Stromal cell of bone marrow (primary cell): ENCODE data around the gene QRICH2.
A peak's percentile ranks its signal among the peaks of the same experiment; 100 is the strongest.
"Not testable (repeated sequence)": the region's sequence is repeated elsewhere in the genome, so short reads cannot be mapped to it uniquely, and the experiment has no call there.

ENCODE experiments used
- DNase-seq: peaks from one replicate; pipeline ENCODE4 v3.0.0-alpha.2; 2012; ENCODE audit warnings: low read depth

Gene QRICH2

DNA sequence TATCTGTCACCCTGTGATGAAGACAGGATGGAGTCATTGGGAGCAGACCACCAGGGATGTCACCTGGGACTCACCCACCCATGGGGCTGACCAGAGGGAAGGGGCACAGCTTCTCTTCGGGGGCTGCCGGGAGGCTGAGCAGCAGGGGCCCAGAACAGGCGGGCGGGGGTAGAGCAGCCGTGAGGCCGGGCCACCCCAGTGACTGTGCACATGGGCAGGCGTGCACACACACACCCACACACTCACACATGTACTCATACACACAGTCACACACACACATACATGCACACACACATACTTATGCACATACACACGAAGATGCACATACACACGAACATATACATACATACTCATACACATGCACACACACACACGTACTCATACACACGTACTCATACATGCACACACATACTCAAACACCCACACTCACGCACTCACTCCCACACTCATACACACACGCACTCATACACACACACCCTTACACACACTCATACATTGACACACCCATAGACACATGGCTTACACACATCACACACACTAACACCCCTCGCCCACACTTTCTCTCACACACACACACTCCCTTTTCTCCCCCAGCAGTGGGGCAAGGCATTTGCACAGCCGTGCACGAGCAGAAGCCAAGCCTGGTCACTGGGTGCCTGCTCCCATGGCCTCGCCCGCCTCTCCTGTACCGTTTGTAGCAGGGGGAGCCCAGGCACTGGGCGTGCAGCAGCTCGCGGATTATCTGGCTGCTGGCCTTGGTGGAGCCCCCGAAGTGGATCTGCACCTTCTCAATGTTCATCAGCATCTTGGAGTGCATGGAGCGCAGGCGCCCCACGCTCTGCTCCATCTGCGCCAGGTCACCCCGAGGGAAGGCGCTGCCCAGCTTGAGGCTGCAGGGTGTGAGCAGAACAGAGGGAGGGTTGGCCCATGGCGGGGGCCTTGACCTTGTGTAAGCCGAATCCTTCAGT, 30.5 kb downstream of the QRICH2 start:
- no peak for DNase-seq

DNA sequence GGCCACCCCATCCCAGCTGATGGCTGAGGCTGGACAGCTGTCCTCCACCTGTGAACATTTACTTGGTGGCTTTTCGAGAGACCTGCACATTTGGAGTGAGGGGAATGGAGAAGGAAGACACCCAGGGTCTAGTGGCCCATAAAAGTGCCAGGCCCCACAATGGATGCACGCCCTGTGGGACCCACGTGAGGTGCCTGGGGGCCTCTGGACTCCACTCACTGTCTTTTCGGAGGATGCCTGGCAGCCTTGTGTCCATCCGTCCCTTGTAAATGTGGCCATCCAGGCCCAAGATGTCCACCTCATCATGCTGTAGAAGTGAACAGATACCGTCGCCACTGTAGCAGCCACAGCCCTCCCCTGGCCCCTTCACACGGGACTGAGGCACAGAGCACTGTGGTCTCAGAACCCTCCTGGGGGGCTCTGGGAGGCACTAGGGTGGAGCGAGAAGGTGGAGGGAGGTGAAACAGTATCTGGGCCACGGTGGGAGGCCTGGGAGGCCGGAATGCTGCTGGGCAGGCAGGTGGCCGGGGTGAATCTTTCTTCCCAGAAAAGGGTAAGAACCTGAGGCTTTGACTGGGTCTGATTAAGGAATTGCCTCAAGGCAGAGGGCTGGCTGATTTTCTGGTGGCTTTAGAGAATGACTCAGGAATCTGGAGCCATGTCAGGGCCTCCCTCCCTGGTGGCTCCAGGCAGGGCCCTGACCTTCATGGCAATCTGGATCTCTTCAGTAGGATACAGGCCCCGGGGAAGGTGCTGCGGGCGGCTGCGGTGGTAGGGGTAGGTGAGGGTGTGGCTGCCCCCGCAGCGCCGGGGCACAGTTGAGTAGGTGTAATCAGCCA, 31.4 kb downstream of the QRICH2 start:
- peak; percentile 16 for DNase-seq

DNA sequence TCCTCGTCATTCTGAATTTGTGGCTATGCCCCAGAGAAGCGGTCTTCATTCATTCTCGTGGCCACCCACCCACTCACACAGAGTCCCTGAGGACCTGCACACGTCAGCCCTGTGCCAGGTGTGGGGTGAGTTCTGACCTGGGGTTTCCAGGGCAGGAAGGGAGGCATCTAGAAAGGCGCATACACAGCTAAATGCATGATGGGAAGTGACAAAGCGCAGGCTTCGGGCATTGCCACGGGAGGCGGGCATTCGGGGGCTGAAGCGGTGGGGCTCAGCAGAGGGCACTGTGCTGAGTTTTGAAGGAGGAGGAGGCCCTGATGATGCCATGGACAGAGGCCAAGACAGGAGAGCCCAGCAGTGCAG, 32.0 kb downstream of the QRICH2 start:
- DNase-seq: no peak

DNA sequence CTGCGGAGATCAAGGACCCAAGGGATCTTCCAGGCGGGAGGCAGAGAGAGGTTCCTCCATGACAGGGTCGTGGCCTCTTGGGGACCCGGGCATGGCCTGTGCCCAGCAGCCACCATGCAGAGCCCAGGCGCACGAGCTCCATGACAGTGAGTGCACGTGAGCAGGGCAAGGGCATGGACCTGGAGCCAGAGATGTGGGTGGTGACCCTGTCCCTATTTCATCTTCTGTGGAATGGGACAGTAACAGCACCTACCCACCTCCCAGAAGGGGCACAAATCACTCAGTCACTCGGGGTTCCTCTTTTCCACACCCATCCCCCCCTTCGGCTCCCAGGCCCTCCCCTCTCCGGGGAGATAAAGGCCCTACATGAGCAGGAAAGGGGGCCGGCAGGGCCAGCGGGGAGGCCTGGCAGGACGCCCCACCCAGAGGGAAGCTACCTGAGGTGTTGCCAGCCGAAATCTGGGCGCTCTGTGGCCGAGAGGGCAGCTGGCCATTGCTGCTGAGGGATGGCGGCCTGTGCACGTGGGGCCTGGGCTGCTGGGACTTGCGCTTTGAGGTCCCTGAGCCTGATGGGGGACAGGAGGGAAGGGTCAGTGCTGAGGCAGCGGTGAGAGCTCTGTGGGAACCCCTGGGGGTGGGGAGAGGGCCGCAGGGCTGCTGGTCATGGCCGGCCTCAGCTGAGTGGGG, 32.6 kb downstream of the QRICH2 start:
- no peak for DNase-seq

DNA sequence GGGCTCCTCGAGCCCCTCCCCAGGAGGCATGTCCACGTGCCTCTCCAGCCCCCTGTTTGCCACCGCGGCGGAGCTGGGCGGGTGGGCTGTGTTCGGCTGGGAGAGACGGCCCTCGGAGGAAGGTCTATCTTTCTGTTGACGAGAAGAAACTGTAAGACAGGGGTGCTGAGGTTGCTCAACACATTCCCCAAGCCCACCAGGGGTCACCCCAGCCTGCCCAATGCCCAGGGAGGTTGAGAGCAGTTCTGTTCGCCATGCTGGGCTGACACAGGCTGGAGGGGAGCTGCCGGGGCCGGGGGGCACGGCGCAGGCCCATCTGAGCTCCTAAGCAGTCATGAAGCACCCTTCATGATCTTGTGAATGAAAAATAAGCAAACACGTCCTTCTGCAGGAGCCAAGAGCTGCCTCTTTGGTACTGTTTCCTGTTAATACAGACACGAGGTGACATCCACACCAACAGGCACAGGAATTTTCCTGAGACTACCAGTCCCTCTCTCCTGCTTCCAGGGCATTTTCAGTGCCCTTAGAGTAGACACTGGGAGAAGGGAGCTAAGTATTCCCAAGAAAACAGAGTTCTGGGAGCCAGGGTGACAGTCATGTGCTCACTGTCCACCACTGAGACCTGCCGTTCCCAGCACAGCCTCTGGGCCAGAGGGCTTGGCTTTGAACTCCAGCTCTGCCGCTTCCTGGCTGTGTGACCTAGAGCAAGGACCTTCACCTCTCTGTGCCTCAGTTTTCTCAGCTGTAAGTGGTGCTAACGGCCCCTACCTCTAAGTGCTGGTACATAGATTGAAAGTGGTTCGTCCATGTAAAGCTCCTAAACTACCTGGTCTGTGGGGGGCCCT, 33.7 kb downstream of the QRICH2 start:
- DNase-seq: no peak

DNA sequence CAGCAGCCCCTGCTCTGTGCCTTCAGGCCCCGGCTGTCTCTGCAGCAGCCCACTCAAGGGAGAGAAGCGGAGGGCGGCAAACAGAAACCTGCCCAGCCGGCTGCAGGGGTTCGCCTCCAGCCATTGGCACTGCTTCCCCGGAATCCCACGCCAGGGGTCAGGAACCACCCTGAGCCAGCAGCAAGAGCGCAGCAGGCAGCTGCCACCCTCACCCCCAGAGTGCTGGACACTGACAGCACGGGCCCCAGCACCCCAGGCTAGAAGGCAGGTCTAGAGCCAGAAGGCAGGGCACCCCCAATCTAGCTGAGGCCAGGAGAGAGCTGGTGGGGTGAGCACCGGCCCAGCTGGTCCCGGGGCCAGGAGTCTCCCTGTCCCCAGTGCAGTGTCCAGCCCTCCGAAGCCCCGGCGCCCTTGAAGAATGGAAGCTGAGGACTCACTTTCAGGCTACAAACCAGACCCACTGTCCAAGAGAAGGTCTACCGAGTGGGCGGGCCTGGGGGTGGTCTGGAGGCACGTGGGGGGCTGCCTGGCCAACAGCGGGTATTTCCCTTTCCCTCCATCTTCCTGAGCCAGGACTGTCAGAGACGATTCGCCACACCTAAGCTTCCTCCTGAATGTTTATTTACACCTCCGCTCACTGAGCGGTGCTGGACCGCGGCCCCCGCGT, 34.5 kb downstream of the QRICH2 start:
- DNase-seq: no peak

DNA sequence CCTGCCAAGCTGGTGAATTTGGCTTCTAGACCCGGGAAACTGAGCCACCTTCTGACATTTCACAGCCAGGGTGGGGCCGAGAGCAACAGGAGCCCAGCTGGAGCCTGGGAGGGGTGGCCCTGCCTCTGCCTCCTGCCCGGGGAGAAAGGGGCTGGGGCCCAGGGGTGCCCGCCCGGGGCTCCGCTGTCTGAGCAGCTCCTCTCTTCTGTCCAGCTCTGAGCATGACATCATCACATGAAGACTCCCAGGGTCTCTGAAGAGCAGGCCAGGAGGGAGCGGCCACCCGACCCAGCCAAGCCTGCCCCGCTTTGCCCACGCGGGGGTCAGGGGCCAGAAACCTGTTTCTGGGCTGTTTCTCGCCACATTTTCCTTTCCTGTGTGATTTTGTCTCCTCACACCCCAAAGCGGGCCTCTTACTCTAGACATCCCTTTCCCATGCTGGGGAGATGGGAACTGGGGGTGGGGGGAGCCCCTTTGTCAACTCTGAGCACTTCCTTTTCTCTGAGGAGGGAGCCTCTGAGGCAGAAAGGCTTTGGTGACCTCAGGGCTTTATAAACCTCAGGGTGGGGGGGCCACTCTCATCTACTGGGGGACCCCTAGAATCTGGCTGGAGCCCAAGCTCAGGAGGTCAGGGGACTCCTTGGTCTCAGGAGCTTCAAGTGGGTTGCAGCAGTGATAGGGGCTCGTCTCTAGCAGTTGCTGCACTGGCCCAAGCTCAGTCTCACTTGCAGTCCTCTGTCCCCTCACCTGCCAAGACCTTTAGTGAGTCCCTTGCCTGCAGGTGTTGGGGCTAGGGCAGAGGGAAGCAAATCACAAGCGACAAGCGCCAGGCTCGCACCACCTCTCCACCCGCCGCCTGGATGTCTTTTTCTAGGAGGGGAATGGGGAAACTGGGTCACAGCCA, 35.3 kb downstream of the QRICH2 start:
- DNase-seq: no peak

DNA sequence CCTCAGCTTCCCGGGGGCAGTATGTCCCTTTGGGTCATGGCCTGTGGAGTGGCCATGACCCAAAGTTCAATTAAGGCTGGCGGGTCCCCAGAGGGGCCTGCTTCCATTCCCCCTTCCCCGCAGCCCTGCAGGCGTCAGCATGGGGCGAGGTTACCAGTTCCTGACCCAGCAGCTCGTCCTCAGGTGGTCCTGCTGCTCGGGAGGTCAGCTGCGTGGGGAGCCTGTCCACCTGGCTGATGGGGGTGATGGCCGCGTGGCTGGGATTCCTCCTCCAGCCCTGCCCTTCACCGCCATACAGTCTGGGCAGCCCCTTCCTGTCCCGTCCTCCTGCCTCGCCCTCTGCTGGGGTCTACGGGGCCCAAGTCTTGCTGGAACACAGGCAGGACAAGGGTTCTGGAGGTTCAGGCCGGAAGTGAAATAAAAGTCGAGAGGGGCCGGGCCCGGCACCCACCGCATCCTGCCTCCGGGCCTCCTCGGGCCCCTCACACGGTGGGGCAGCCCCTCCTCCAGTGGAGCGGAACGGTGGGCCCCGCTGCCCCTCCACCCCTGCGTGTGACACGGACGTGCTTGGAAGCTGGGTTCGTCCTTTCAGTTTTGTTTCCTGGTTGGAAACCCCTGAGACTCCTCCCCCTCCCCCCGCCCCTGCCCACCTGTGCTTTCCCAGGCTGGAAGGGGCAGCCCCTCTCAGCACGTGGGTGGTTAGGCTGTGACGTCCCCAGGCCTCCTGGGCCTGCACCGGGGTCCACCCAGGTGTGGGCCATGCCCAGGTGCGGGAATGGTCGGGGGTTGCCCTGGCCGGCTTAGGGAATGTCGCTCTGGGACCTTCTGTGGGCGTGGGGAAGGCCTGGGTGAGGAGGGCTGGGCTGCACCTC, 36.2 kb downstream of the QRICH2 start:
- no peak for DNase-seq

DNA sequence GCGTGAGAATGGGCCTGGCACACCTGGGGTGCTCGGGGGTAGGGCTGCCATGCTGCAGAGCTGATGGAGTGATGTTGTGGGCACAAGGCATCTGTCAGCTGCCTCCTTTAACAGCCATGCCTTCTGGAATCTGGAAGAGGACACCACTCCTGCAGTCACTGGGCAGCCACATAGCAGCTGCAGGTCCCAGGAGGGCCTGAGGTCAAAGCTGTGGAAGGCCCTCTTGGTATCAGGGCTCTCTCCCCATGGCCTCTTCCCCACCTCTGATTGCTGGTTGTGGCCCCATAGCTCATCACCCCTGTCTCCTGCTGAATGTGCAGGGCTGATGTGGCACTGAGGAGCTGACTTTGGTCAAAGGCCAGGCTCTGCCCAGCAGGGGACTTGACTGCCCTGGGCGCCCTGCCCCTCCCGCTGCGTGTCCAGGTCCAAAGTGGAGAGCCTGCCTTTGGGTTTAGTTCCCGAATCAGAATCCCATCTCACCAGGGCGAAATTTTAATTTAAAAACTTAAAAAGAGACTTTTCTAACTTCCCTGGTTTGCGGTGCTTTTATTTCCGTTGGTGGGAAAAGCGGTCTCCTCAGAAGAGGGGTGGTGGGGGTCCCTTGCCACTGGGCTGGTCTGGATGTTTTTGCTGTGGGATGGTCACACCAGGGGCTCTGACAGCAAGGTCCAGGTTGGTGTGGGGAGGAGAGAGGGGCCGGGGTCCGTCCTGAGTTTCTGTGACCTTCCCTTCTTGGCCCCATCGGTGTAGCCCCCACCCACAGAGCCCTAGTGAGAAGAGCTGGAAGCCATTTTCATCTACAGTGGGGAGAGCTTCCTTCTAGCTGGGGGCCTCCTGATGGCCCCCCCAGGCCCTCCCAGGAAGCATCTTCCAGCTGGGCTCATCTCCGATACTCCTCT, 37.1 kb downstream of the QRICH2 start:
- DNase-seq: no peak

DNA sequence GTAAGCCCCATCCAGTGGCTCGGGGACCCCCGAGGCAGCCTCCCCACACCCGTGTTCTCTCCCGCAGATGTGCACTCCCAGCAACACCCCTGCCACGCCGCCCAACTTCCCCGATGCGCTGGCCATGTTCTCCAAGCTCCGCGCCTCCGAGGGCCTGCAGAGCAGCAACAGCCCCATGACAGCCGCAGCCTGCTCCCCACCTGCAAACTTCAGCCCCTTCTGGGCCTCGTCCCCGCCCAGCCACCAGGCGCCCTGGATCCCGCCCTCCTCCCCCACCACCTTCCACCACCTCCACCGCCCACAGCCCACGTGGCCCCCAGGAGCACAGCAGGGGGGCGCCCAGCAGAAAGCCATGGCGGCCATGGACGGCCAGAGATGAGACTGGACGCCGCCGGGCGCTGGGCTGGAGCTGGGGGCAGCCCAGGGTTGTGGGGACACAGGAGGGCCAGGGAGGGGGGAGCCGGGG, 37.9 kb downstream of the QRICH2 start:
- DNase-seq: no peak

DNA sequence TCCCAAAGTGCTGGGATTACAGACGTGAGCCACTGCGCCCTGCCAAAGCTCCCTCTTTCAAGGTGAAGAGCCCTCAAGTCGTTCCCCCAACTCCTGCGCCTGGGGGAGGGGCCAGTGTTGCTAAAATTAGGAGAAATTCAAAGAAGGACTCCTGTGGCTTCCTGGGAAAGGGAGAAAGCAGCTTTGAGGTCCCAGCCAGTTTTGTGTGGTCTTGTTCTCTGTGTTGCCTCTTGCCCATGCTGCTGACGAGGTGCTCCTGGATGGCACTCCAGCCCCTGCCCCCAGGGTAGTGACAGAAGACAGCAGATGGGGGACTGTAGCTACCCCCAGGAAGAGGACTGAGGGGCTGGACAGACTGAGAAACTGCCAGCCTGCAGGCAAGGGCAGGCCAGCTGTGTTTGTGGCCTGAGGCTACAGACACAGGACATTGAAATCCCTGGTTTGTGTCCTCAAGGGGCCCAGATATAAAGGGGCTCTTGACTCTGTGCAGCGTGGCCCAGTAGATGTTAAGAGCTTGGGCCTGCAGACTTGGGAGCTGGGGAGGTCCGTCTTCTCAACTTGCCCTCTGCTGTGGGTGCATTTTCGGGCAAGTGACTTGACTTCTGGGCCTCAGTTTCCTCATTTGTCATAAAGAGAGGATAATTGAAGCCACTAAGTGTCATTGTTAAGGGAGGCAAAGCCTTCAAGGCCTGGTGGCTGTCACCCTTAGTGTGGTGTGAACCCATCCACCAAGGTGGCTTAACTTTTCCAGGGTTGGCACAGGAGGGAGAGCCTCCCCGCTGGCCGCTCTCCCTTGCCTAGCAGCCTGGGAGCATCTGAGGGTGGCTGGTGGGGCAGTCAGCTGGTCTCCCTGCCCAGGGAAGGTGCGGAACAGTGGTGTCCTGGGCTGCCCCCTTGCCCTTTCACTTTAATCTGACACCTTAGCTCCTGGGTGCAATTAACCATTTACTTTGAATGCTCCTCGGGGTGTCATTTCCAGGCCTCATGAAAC, 38.8 kb downstream of the QRICH2 start:
- DNase-seq: no peak

DNA sequence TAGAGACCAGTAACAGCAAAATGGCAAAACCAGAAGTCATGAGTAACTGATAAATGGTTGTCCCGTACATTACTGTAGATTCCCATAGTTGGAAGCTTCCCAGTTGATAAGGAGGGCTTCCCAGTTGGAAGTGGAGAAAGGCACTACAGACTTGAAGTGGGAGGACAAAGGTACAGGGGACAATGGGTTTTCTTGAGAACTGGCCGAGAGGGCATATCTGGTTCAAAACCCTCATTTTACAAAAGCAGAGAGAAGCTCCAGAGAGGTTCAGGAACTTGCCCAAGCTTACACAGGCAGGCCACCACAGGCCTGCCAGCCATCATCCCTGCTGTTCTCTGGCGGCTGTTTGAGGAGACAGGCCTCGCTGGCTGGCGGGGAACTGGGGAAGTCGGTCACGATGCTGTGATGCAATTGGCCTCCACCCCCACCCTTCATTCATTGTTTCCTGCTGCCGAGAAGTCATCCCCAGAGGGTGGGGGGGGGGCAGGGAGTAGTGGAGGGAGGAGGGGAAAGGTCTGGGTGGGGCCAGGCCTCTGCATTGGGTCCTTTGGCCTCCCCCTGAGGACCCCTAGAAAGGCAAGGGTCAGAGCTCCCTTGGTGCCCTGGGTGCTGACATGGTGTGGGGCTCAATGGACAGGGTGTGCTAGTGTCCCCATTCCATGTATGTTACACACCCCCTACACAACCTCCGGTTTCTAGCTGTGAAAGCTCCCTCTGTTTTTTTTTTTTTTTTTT, 39.9 kb downstream of the QRICH2 start:
- peak; percentile 74 for DNase-seq

DNA sequence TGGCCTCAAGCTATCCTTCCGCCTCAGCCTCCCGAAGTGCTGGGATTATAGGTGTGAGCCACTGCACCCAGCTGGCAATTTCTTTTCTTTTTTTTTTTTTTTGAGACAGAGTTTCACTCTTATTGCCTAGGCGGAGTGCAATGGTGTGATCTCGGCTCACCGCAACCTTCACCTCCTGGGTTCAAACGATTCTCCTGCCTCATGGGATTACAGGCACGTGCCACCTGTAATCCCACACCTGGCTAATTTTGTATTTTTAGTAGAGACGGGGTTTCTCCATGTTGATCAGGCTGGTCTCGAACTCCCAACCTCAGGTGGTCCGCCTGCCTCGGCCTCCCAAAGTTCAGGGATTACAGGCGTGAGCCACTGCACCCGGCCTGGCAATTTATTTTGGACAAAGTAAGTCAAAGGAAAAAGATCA, 40.5 kb downstream of the QRICH2 start:
- not testable (repeated sequence) for DNase-seq

DNA sequence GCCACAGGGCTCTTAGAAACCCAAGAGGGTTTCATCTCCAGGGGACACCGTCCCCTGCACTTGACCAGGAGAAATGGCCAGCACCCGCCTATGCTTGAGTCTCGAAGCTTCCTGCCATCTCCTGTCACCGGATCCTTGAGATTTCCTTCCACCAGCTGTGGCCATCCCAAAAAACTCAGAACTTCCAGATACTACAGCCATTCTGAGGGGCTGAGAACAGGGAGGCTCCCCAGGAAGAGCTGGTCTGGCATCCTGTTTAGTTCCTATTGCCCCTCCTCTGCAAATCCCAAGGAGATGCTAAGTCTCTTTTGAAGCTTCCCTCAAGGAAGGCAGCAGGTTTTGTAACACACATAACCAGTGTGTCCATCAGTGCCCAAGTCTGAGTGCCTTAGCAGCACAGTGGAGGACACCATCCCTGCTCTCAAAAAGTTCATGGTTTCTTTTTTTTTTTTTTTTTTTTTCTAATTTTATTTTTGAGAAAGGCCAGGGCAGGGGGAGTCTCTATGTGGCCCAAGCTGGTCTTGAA, 41.0 kb downstream of the QRICH2 start:
- DNase-seq: no peak

DNA sequence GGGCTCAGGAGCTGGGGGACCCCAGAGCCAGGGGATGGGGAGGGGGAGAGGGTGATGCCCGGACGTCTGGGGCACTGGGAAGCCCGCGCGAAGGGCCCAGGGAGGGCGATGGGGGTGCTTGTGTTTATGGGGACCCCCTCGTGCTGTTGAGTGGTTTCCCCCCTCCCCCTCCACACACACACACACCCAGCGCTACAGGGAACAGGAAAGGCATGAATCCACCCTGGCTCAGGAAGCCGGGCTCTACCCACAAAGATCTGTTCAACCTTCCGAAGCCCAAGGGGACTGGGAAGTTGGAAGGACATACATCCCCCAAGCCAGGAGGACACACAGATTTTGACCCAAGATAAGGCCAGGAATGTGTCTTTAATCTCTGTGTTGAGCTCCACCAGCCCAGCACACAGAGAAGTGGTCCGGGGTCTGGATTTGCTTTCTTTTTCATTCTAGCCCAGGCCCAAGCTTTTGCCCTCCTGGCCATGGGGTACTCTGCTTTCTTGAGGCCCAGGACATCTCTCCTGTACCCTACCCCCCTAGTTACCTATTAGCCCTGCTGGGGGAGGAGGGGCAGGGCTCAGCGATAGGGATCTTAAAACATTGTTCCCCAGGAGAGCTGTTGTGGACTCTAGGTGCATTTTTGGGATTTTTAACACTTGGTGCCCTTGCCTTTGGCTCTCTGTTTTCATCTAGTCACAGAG, 41.7 kb downstream of the QRICH2 start:
- DNase-seq: no peak
